Measurements from ENCODE around the gene CTNND1.

- TF ChIP-seq CTCF (conservative IDR thresholded peaks at IDR 0.05; ENCODE audit: low read depth, low read length) = no peak
- no peak for TF ChIP-seq FOS (IDR thresholded peaks at IDR 0.05; ENCODE audit: low read depth, low read length)
- TF ChIP-seq POLR2A (IDR thresholded peaks at IDR 0.05; ENCODE audit: low read depth, low read length) = peak; percentile 88
These were observed 20.2 kb upstream of the CTNND1 start, which contains the start of gene SELENOH for GRCh38 chr11:57741132-57742086.

All from IMR-90 (cell line).